HG03460 (cell line): ENCODE results near the gene HPS1.

Source experiments
- ATAC-seq: cut with Tn5 transposase; IDR thresholded peaks from one replicate; pipeline ENCODE4 v1.9.1; 2021; ENCODE audit not compliant: unreplicated experiment

The HPS1 gene

DNA sequence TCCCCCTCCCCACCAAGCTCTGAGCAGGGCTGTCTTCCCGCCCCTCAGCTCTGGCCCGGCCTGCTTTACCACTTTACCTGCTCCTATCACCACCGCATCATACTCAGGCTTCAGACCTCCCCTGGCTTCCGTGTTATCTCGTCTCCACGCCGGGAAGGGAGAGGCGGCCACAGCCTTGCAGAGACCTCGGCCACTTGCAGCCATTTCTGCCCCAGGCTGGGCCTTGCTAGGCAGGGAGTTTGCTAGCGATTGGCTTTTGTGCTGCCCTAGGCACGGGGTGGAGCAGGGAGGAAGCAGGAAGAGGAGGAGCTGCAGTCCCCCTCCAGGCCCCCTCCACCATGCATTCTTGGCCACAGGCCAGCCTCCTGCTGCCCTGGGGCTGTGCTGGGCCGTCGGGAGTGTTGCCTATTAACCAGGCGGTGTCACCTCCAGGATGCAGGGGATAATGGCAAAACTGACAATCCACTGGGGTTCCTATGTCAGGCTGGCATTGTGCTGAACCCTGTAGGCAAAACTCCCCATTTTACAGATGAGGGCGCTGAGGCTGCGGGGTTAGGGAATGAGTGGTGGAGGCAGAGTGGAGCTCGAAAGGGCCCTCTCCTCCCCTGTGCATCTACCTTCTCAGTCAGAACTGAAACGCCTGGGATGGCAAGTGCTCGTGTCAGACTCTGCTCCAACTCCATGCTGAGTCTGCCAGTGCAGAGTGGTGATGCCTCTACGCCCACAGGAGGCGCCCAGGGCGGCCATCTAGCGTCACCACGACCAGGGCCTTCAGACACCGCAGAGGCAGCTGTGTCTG, 31.6 kb downstream of the HPS1 start, which contains the start of gene PYROXD2:
PYROXD2 (minus strand) TSS at position 251 of the 799 bp plus-strand sequence; CDS start at position 204, 47 bp downstream.
- peak; percentile 58 for ATAC-seq

DNA sequence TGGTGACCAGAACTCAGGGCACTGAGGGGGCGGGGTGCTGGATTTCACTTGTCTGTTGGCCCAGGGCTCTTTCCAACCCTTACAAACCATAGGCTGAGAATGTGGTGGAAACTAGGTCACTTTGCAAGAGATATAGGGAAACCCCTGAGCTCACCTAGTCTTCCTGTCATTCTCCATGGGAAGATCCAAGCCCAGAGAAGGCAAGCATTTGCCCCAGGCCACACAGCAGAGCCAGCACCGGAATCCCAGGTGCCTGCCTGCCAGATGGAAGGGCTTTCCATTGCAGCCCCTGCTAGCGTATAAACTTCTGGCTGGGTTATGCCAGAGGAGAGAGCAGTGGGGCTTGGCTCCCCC, 32.2 kb downstream of the HPS1 start:
- ATAC-seq, result peak; percentile 3

DNA sequence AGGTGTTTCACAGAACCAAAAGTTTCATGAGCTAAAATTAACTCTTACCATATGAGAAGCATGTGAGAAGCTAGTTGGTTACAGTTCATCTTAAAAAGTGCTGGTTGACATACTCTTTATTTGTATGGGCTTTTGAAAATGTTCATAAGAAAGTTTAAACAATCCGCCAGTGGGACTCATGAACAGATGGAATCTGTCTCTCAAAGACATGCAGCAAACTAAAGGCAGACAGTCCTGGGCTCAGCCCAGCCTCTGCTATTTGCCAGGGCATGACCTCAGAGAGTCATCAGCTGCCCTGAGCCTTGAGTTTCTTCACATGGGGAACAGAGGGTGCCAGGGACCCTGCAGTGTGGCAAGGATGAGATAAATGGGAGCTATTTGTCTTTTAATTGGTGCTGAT, 35.0 kb downstream of the HPS1 start:
- no peak for ATAC-seq

DNA sequence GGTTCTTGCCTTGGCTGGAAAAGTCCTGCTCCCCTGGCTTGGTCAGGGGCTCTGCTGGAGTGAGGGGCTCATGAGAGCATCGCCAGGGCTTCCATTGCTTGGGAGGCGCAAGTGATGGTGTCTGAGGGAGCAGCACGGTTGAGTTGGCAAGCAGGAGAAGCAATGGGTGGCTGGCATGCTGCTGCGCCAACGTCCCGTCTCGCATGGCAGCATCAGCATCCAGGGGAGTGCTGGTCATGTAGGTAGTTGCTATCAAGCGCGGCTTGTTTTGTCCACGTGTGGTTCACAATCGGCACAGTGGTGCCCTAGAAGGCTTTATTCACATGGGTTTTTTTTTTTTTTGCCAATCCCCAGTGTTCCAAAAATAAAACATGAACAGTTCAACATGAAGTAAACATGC, 35.6 kb downstream of the HPS1 start:
- ATAC-seq, result no peak

DNA sequence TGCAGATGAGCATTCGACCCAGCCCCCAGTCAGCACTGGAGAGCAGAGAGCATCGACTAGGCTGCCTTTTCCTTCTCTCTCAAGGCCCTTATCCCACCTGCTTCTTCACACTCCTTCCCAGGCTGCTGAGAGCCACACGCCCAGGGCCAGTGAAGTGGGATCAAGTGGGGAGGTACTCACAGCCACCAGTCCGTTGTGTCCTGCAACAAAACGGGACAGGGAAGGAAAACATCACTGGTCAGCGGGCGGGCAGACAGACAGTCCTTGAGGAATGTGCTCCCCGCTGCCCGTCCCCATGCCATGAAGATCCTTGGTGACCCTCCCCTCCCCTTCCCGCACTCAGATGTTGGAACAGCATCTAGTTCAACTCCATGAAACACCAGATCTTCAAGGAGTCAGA, 36.0 kb downstream of the HPS1 start:
- no peak for ATAC-seq

DNA sequence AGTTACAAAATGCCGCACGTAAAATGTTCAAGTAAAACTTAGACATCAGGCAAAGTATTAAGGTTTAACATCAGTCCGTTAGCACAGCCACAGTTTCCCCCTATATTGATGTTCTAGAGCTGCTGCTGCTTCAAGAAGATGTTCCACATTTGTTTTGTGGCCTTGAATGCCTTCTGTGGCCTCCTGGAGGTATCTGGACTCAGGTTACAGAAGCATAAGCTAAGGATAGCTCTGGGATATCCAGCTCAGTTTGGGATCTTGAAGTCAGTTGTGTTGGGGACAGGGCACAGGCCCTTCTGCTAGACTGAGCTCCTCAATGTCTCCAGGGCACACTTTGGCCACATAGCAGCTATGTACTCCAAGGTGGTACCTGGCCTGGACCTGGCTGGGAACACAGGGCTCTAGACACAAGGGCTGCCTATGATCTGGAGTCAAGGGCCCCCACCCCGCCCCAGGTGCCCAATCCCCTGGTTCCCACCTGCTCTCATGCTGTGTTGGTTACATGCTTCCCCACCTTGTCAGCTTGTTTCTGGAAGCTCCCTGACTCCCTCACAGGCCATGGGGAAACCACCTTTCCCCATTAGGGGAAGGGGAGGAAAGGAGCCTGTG, 36.5 kb downstream of the HPS1 start:
- no peak for ATAC-seq

DNA sequence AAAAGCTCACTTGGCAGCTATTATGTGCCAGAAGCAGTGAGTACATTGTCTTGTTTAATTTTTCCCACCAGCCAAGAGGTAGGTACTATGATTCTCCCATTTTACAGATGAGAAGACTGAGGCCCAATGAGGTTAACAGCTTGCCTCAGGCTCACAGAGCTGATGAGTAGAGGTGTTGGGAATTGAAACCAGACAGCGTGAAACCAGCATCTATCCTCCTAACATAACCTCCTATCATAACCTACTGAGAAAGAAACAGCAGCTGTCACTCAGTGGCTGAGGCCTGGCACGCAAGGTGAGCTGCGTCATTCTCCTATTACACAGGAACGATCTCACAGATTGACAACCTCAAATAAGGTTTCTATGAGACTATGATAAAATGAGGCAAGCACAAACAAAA, 37.9 kb downstream of the HPS1 start:
- no peak for ATAC-seq

DNA sequence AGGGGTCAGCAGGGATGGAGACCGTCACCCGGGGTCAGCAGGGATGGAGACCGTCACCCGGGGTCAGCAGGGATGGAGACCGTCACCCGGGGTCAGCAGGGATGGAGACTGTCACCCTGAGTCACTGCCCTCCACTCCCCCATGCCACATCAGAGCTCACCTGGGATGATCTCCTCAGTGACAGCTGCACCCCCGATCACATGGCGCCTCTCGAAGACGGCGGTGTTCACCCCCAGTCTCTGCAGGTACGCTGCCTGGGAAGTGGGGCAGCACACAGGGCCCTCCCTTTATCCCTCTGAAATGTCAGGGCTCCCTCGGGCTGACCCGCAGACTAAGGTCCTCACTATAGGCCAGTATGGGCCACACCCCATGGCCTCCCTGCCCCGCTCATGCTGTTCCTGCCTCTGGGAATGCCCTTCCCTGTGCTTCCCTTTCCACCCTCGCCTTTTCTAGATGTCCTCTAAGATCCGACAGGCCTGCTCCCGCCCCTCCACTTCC, 38.9 kb downstream of the HPS1 start:
- no peak for ATAC-seq

DNA sequence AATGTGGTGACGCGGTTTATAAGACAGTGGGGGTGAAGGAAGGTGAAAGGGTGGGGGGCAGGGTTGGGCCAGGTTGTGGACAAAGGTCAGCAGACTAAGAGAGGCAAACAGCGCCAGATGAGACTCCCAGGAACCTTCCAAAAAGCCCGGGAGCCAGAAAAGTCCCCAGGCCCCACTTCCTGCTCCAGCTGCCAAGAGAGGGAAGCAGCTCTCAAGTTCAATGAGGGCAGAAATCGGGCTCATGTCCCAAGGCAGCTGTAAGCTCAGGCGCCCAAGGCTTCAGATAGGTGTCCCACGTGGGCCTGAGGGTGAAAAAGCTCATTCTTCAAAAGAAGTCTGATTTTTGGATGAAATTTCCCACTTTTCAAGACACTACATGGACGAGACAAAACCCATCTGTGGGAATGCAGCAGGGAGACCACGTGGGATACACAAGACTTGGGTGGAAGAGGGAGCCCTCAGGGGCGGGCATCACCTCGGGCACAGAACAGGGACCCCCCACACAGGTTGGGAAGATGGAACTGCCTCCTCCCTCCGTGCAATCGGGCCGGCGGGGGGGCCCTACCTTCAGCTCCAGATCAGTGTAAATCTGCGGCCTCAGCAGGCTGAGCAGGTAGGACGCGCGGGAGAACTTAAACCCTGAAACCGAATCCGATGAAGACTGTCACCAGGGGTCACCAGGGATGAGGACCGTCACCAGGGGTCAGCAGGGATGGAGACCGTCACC, 39.6 kb downstream of the HPS1 start:
- ATAC-seq, result no peak

DNA sequence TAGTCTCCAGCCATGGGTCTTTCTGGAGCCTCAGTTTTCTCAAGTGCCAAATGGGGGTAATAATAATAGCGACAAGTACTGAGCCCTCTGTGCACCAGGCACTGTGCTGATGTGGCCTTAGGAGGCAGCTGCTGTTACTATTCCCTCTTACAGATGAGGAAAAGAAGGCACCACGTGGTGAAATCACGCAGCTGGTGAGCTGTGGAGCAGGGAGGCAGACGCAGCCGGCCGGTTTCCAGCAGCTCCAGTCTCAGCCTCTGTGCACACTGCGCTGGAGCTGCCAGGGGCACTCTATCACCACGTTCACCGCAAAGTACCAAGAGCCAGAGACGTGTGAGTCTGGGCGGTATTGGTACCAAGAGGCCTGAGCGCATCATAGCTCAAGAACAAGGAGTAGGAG, 41.3 kb downstream of the HPS1 start:
- no peak for ATAC-seq

DNA sequence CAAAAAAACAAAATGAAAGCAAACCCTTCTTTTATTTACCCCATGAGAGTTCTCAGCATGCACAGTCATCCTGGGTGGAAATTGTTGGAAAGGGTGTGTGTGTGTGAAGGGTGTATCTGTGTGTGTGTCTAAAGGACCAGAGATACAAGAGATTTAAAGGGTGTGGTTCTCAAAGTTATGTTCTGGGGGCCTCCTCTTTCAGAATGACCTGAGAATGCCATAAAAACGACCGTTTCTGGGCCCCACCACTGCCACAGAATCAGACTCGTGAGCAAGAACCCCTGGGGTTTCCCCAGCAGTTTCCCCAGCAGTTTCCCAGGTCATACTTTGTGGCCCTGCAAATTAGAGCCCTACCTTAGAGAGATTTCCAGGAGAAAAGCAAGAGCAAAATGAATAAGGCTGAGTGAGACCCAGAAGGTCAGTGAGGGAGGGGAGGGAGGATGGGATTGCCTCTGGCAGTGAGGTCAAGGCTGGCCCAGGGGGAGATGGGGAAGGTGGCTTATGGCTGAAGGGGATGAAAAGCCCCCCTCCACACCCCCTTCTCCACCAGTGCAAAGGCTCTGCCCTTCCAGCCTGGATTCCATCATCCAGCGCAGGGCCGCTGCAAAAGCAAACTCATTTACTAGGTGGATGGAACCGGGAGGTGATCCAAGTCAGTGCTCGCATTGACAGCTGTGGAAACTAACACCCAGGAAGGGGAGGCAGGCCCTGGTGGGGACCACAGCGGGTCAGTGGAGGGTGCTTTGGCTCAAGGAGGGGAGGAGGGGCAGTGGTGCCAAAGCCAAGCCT, 42.0 kb downstream of the HPS1 start:
- ATAC-seq, result no peak

DNA sequence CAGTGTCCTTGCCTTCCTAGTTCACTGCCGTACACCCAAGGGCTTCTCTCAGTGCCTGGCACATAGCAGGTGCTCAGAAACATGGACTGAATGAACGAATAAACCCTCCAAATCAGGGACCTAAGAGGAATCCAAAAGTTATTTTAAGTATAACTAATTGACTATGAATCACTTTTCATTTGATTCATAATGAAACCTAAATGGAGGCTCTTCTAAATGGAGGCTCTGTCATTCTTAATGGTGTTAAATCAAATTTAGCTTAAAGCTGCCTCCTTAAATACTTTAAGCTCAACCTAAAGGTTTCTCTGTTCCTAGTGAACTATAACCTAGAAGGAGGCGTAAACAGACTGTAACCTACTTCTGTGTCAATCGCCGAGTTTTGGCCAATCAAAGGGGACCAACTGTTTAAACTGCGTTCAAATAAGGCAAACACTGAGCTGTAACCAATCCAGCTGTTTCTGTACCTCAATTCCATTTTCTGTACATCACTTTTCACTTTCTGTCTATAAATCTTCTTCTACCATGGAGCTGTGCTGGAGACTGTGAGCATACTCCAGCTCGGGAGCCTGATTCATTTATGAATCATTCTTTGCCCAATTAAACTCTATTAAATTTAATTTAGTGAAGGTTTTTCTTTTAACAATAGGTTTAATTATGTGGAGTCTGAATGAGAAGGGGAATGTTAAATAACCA, 42.8 kb downstream of the HPS1 start:
- no peak for ATAC-seq

DNA sequence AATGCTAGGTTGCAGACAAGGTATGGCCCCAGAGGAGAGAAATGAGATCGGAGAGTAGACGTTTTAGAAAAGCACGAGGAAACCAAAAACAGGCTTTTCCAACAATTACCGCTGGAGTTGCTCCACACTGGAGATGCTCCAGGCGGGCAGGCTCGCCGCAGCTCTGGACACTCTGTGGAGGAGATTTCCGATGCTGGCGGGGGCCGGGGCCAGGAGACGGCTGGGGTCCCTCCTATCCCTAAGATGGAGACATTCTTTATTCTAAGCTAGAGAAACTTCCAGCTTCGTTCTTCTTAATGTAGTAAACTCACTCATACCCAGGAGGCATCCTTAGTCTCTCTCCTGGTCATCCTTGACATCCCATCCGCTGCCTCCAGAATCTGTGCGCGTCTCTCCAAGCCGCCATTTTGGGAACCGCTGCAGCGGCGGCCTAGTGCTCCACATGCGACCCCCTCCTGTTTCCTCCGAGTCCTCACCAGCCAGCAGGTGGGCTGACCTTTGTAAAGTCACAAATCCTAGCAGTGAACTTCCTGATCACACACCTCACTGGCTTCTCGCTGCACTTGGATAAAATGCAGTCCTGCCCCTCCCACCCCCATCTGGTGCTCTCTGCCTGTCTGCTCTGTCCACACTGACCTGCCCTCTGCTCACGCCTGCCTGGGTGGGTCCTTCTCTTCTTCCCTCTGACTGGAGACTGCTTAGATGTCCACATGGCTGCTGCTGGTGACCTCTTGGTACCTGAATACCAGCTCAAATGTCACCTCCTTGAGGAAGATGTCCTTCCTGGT, 43.6 kb downstream of the HPS1 start:
- no peak for ATAC-seq

DNA sequence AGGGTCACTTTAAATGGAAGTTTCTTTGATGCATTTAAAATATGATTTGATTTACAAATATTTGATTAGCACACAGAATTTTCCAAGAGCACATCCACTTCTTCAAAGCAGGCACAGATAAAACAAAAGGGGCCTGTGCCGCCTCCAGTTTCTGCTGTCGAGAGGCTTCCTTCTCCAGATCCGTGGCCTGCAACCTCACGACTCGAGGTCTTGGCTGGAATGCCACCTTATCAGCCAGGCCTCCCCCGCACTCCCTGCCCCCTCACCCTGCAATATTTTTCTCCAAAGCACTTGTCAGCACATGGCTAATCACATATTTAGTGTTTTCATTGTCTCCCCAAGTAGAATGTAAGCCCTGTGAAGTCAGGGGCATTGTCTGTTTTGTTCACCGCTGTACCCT, 44.3 kb downstream of the HPS1 start:
- ATAC-seq, result no peak

DNA sequence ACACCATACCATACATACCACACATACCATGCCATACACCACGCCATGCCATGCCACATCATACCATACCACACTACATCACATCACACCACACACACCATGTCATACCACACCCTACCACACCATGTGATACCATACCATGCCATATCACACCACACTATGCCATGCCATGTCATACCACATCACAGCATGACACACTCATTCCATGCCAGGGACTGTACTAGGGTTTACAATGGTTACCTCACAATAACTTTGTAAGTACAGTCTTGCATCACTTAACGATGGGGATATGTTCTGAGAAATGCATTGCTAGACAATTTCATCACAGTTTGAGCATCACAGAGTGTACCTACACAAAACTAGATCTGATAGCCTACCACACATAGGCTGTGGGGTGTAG, 46.3 kb downstream of the HPS1 start:
- ATAC-seq, result no peak

DNA sequence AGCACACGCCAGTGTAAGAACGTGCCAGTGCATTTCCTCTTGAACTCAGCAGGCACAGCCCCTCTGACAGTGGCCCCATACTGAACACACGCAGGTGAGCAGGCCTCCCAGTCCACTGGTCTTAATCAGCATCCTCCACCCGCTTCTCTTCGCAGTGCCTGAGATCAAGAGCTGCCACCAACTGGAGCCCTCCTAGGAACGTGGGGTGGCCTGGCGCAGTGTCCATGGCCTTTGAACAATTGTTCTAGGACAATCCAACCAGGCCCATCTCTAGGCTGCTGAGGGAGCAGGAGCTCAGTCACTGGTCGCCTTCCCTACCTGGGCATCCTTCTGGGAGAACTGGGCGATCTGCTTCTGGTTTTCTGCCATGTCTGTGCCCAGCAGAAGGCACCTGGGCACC, 47.0 kb downstream of the HPS1 start:
- ATAC-seq, result no peak

DNA sequence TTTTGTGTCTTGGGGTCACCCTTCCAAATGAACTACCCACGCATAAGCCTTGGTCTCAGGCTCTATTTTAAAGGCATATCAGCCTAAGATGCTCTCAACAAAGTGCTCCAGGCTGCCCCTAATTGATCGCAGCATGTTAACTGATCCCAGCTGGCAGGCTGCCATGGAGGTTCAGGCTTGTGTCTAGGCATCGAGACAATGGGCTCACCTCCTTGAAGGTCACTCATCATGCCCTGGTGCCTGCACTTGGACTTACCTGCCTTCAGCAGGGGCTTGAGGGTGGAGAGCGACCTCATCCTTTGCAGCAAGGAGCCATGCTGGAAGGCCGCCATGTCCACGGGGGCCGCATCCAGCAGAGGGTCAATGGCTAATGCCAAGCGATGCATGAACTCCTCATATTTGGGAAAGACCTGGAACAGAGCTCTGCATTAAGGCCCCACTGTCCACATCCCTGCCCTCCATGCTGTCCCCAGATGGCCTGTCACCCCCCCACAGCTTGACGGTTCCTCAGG, 49.6 kb downstream of the HPS1 start:
- ATAC-seq, result no peak

DNA sequence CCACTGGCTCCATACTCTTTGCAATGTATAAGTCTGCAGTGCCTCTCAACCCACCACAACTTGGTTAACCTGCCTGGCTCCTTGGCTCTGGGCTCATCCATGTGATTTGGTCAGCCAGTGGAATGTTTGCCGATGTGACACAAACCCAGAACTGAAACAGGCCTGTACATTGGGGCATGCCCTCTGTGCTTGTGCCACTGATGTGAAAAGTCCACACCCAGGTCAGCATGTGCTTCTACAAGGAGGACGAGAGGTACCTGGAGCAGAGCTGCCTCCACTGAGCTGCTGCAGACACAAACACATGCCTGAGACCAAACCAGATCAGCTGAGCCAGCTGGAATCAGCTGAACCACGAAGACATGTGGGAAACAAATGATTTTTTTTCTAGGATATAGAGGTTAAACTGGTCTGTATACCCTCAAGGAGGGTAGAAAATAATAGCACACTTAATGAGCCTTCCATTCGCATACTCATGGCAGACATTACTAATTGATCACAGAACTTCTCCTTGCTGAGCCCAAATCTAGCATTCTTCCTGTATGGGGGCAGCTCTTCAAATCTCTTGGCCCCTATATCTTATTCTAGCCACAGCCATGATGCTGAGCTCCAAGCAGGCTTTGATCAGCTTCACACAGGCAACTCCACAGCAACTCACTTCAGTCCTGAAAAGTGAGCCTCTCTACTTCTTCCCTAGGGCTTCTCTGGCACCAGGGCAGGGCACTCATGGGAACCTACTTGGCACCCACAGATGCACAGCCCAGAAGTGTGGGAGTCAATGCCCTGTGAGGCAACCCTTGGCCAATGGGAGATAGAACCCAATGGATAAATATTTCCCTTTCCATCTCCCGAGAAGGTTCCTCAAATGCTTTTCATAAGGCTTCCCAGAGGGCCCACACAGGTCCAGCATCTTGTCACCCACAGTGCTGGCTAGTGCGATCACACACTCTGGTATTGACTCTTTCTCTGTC, 50.4 kb downstream of the HPS1 start:
- no peak for ATAC-seq
